Mesangial cell (primary cell): Measurements from ENCODE around the gene ATRAID. TPM values are rescaled to one million over a fixed set of nuclear protein-coding genes. Genes with fewer than 3 reads are reported as not detected.

ENCODE experiments used
- total RNA-seq: library from RNA; depleted of rRNA; stranded (reverse); fragments of >200 nt; gene quantifications from 2 replicates; pipeline ENCODE4 v1.2.3, GENCODE V29; 2015

Gene ATRAID
- total RNA-seq, result 164 and 249 TPM in 2 replicates

DNA sequence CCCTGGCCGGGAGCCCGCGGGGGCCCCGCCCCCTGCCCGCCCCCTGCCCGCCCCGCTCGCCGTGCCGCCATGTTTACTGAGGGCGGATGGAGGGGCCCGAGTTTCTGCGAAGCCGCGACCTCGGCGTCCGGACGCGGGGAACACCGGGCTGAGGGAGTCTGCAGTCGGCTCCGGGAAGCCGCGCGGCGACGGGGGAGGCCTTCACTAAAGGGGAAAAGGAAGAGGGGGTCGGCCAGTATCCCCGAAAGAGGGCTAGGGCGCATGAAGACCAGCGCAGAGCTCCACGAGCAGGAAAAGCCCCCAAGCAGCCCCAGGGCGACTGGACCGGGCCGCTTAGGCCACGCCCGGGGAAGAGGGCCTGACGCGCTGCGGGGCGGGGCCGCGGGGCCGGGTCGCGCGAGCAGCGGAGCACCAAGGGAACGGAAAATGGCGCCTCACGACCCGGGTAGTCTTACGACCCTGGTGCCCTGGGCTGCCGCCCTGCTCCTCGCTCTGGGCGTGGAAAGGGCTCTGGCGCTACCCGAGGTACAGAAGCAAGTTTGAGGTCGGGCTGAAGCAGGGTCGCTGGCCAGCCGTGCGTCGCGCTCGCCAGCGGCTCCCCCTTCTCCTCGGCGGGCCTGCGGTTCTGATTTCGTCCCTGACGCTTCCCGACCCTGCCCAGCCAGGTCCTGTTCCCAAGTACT is at the start of gene ATRAID, which contains the start of gene SLC5A6:
Gene ATRAID (plus strand): TSS at position 99 of the 683 bp plus-strand sequence. CDS start 328 bp downstream, at position 427.
Gene SLC5A6 (minus strand): TSS at position 326 of the 683 bp plus-strand sequence. CDS start 4,618 bp downstream, outside the sequence.

DNA sequence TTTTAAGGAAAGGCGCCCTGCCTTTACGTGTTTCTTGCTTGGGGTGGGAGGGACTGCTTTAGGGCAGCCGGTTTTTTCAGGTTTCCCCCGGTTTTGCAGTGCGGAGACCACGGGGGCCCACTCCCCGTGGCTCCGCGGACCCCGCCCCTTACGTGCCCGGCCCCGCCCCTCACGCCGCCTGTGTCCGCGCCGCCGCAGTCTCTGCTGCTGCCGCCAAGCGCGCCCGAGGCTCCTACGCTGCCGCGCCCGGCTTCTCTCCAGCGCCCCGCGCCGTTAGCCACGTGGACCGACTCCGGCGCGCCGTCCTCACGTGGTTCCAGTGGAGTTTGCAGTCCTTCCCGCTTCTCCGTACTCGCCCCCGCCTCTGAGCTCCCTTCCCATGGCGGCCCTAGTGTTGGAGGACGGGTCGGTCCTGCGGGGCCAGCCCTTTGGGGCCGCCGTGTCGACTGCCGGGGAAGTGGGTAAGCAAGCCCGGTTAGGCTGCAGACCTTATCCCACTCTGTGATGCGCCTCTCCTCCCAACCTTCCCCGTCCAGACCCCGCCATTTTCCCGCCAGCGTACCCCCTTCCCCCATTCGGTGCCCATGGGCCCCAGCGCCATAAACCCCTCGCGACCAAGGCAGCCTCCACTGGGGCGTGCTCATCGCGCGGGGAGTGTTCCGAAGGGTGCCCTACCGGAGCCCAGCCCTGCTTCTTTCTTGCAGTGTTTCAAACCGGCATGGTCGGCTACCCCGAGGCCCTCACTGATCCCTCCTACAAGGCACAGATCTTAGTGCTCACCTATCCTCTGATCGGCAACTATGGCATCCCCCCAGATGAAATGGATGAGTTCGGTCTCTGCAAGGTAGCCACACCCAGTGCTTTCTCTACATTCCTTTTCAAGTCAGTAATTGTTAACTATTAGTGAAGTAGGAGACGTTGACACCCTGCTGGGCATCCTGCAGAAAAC is 5.6 kb downstream of the ATRAID start, which contains the start of gene CAD:
Gene CAD (plus strand): TSS at position 197 of the 949 bp plus-strand sequence. CDS start 183 bp downstream, at position 380.

DNA sequence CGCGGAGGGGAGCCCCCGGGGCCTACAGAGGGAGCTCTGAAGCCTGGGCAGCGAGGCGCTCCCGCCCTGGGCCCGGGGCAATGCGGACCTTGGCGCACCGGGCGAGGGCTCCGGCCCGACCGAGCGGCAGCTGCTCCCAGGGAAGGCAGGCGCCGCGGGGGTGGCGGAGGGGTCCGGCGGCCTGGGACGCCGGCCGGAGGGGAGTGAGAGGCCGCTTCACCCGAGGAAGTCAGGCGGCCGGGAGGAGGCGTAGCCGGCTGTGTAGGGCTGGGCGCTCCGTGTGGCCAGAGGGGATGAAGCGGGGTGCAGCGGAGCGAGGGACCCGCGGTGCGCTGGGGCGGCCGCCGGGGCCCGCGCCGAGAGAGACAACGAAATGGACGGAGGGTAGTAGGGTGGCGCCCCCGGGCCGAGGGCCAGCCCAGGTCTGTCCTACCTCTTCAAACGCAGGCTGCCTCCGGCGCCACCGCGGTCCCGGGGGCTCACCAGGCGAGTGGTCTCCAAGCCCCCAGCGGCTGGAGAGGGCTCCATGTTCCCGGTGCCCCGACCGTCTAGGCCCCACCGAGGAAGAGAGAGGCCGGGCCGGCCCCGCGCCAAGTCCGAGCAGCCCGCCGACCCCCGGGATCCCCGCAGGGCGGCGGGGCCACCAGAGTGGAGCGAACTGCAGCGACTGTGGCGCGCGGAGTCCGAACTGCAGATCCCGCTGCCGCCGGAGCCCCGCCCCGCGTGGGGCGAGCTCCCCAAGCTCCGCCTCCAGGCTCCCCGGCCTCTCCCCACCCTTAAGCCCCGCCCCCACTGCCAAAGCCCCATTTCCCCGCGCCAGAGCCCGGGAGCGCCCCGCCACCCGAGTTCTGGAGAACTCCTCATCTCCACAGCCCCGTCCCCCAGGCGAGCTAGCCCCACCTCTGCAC is 50.8 kb downstream of the ATRAID start, which contains the start of gene SLC30A3:
Gene SLC30A3 (minus strand): TSS at position 669 of the 908 bp plus-strand sequence. CDS start 141 bp downstream, at position 528.

Other genes starting within 250 kb of the ATRAID start
- 1.3 and 2.0 TPM in 2 replicates for gene MAPRE3, start 241.4 kb upstream of the ATRAID start, total RNA-seq
- 44.6 and 49.4 TPM in 2 replicates for gene TMEM214, start 179.1 kb upstream of the ATRAID start, total RNA-seq
- gene AGBL5, start 160.4 kb upstream of the ATRAID start, total RNA-seq, result 18.1 and 33.8 TPM in 2 replicates
- 419 and 436 TPM in 2 replicates for gene OST4, start 140.4 kb upstream of the ATRAID start, total RNA-seq
- gene EMILIN1, start 133.4 kb upstream of the ATRAID start, total RNA-seq, result 15.2 and 79.6 TPM in 2 replicates
- gene KHK, start 125.3 kb upstream of the ATRAID start, total RNA-seq, result 2.5 and 5.4 TPM in 2 replicates
- gene CGREF1, start 92.9 kb upstream of the ATRAID start, total RNA-seq, result 2.4 and 2.5 TPM in 2 replicates
- gene ABHD1, start 88.2 kb upstream of the ATRAID start, total RNA-seq, result 0.16 and 0.89 TPM in 2 replicates
- gene PREB, start 77.4 kb upstream of the ATRAID start, total RNA-seq, result 41.6 and 72.5 TPM in 2 replicates
- gene PRR30, start 72.6 kb upstream of the ATRAID start, total RNA-seq, result not detected in 2 replicates
- gene TCF23, start 63.0 kb upstream of the ATRAID start, total RNA-seq, result not detected in 2 replicates
- gene SLC5A6, start 227 bp downstream of the ATRAID start, total RNA-seq, result 28.4 and 63.9 TPM in 2 replicates
- gene CAD, start 5.3 kb downstream of the ATRAID start, total RNA-seq, result 66.8 and 124 TPM in 2 replicates
- gene SLC30A3, start 51.0 kb downstream of the ATRAID start, total RNA-seq, result under 0.01 TPM in 1 of 2 replicates, not detected in the other
- gene DNAJC5G, start 63.4 kb downstream of the ATRAID start, total RNA-seq, result not detected in 2 replicates
- gene TRIM54, start 70.4 kb downstream of the ATRAID start, total RNA-seq, result not detected in 2 replicates
- 0.65 and 0.76 TPM in 2 replicates for gene UCN, start 96.4 kb downstream of the ATRAID start, total RNA-seq
- 79.0 and 79.9 TPM in 2 replicates for gene MPV17, start 111.1 kb downstream of the ATRAID start, total RNA-seq
- gene GTF3C2, start 144.7 kb downstream of the ATRAID start, total RNA-seq, result 44.4 and 49.5 TPM in 2 replicates
- 27.0 and 33.4 TPM in 2 replicates for gene EIF2B4, start 158.3 kb downstream of the ATRAID start, total RNA-seq
- 148 and 150 TPM in 2 replicates for gene SNX17, start 158.6 kb downstream of the ATRAID start, total RNA-seq
- 6.7 and 12.9 TPM in 2 replicates for gene ZNF513, start 168.7 kb downstream of the ATRAID start, total RNA-seq
- 66.2 and 153 TPM in 2 replicates for gene PPM1G, start 197.6 kb downstream of the ATRAID start, total RNA-seq
- gene NRBP1, start 216.6 kb downstream of the ATRAID start, total RNA-seq, result 81.2 and 88.4 TPM in 2 replicates
- 0.49 and 8.9 TPM in 2 replicates for gene KRTCAP3, start 230.3 kb downstream of the ATRAID start, total RNA-seq